Adrenal gland (tissue), 12 donors: Measurements from ENCODE around the gene UPK1B. TPM values are rescaled to one million over a fixed set of nuclear protein-coding genes. Genes with fewer than 3 reads are reported as not detected.

Experiments
- DNase-seq, 7 donors: peaks; one replicate each; pipeline ENCODE4 v3.0.0-alpha.2; 2019 to 2020
- H3K27ac ChIP-seq, 5 donors: fragments of 200-600 bp; sonication (generic) in 4 of 5; 1 replicate in 3 of 5; 2 replicates in 2 of 5; pipeline versions ENCODE4 v1.5.1 to v1.8.0; 2016 to 2020; ENCODE audit warnings: mild to moderate bottlenecking in 1 of 5
- H3K27me3 ChIP-seq: fragments of 200-600 bp; 2 replicates; pipeline ENCODE4 v1.8.0; 2021
- H3K36me3 ChIP-seq, 2 donors: fragments of 200-600 bp; replicated peaks in 1 of 2; 1 replicate in 1 of 2; 2 replicates in 1 of 2; pipeline versions ENCODE4 v1.5.1 to v1.8.0; 2018 to 2022
- H3K4me1 ChIP-seq, 2 donors: fragments of 200-600 bp; replicated peaks in 1 of 2; 1 replicate in 1 of 2; 2 replicates in 1 of 2; pipeline versions ENCODE4 v1.5.1 to v1.8.0; 2018 to 2021
- H3K4me3 ChIP-seq, 4 donors: fragments of 200-600 bp; sonication (generic) in 3 of 4; one replicate each; pipeline ENCODE4 v1.5.1; 2016 to 2018
- H3K9me3 ChIP-seq, 3 donors: fragments of 200-600 bp; sonication (generic) in 1 of 3; replicated peaks in 1 of 3; 1 replicate in 2 of 3; 2 replicates in 1 of 3; pipeline versions ENCODE4 v1.5.1 to v1.8.0; 2016 to 2021
- CTCF ChIP-seq, 6 experiments: fragments of 450-650 bp in 4 of 6; fragments of 200-600 bp in 2 of 6; sonication (generic) in 1 of 6; IDR thresholded peaks; 1 replicate in 5 of 6; 2 replicates in 1 of 6; pipeline versions ENCODE4 v1.5.1 to v1.8.0; 2016 to 2021; ENCODE audit warnings: antibody characterized with exemption in 6 of 6, mild to moderate bottlenecking in 2 of 6, moderate library complexity in 1 of 6
- POLR2A ChIP-seq, 2 donors: fragments of 450-650 bp; IDR thresholded peaks; one replicate each; pipeline ENCODE4 v1.6.1; 2017; ENCODE audit warnings: antibody characterized with exemption in 2 of 2, mild to moderate bottlenecking in 2 of 2, moderate library complexity in 1 of 2
- WGBS, 4 donors: extraction: QIAGEN DNeasy Blood & Tissue Kit in 2 of 4; methylation state at CpG; one replicate each; pipeline versions ENCODE4 v1.1.5 to v1.1.7; 2013 to 2017; 5-methylcytosine and 5-hydroxymethylcytosine counted together
- intact Hi-C, 2 donors: fragments of 100-400 bp; cut with DNase I; formaldehyde crosslinking; loops; one replicate each; pipeline versions ENCODE4 v1.14.1 to v1.15.0; 2022 to 2023
- polyA plus RNA-seq, 3 donors: library from polyadenylated mRNA; stranded (reverse); fragments of 200-250 nt in 2 of 3; fragments of 350-450 nt in 1 of 3; fragmentation: Illumina TruSeq in 1 of 3; extraction: RNeasy Lipid Tissue Mini Kit (QIAGEN cat#74804) in 1 of 3; gene quantifications; one replicate each; pipeline ENCODE4 v1.2.3, GENCODE V29; 2013 to 2014
- total RNA-seq, 9 donors: library from RNA; depleted of rRNA in 4 of 9; stranded (reverse); fragments of >200 nt in 4 of 9; fragments of 120-200 nt in 1 of 9; fragmentation: NEBNext Ultra II Directional in 1 of 9; extraction: Animal tissue kit (Norgen Biotek cat#: 25700) in 1 of 9; gene quantifications; one replicate each; pipeline versions ENCODE4 v1.1.0 to v1.2.4, GENCODE V29; 2013 to 2023
- donor health status: healthy with polysubstance abuse.
- donor health status: Bipolar disorder and iron deficiency.
- donor health status: DM: yes; HTN: yes; CAD: no.
- donor health status: DM: no; HTN: no; CAD: no.
- donor health status: DM: no; HTN: no; CAD: no.
- donor health status: DM: yes; HTN: yes; CAD: no.

The UPK1B gene
- total and polyA plus RNA-seq, 12 donors: 0.24 TPM; not detected in 11

- H3K36me3 ChIP-seq: no peaks in the 10 kb centered on the region
- H3K27ac ChIP-seq: no peak overlapping the region
- WGBS, 4 donors: 71 to 95% (median 91%) methylated on average over 5 of the region's 5 CpGs
- intact Hi-C loops: loop anchor here in 1 of 2 donors (10.0 kb wide), 1 partner anchor 104 kb away; the partner anchor contains the start of gene B4GALT4
- no peaks in the 10 kb centered on the region for H3K4me1 ChIP-seq
- H3K9me3 ChIP-seq: no peaks in the 10 kb centered on the region
- no peak for DNase-seq
- no peaks in the 10 kb centered on the region for H3K27me3 ChIP-seq
- TF ChIP-seq CTCF (IDR thresholded peaks at IDR 0.05) (no peak), POLR2A (IDR thresholded peaks at IDR 0.05) (no peak)
- no peak overlapping the region for H3K4me3 ChIP-seq
Observed at GRCh38 chr3:119140466-119140865, 32.9 kb upstream of the UPK1B start.

GRCh38 chr3:119145128-119145499 is 28.3 kb upstream of the UPK1B start:
- Histone ChIP-seq H3K4me3 (no peak overlapping the region), H3K9me3 (no peaks in the 10 kb centered on the region), H3K27ac (no peak overlapping the region), H3K4me1 (no peaks in the 10 kb centered on the region), H3K36me3 (no peaks in the 10 kb centered on the region), H3K27me3 (no peaks in the 10 kb centered on the region)
- no peak for TF ChIP-seq CTCF (IDR thresholded peaks at IDR 0.05)
- TF ChIP-seq POLR2A (IDR thresholded peaks at IDR 0.05): no peak
- intact Hi-C loops: loop anchor here in 1 of 2 donors (10.0 kb wide), 1 partner anchor 100 kb away; the partner anchor contains the start of gene B4GALT4
- DNase-seq: no peak

- H3K27me3 ChIP-seq: no peaks in the 10 kb centered on the region
- peak in 2 of 7 donors; percentile 10 to 20 for DNase-seq
- peak; percentile 21 to 58 (median 48) for TF ChIP-seq CTCF (IDR thresholded peaks at IDR 0.05)
- TF ChIP-seq POLR2A (IDR thresholded peaks at IDR 0.05): no peak
- intact Hi-C loops: loop anchor here in 1 of 2 donors (10.0 kb wide), 1 partner anchor 99 kb away; the partner anchor contains the start of gene B4GALT4
- H3K27ac ChIP-seq: no peak within 1 kb of the TSS
- no peaks in the 10 kb centered on the region for H3K36me3 ChIP-seq
- WGBS, 4 donors: 86 to 89% (median 88%) methylated on average over 18 to 23 of the region's 23 CpGs
- no peaks in the 10 kb centered on the region for H3K9me3 ChIP-seq
- H3K4me3 ChIP-seq: no peak within 1 kb of the TSS
- H3K4me1 ChIP-seq: no peaks in the 10 kb centered on the region
Observed at GRCh38 chr3:119145500-119146167, 27.8 kb upstream of the UPK1B start, which contains the start of gene TEX55. Gene TEX55, plus strand, starts transcription at chr3:119146165. Its CDS starts 25 bp downstream, at chr3:119146190.

GRCh38 chr3:119146578-119147375 is 26.6 kb upstream of the UPK1B start:
- Histone ChIP-seq H3K9me3 (no peaks in the 10 kb centered on the region), H3K36me3 (no peaks in the 10 kb centered on the region), H3K4me1 (no peaks in the 10 kb centered on the region), H3K4me3 (no peak overlapping the region), H3K27me3 (no peaks in the 10 kb centered on the region), H3K27ac (no peak overlapping the region)
- WGBS, 4 donors: 82 to 92% (median 88%) methylated on average over 15 of the region's 15 CpGs
- DNase-seq: no peak
- intact Hi-C loops: loop anchor here in 1 of 2 donors (10.0 kb wide), 1 partner anchor 98 kb away; the partner anchor contains the start of gene B4GALT4
- TF ChIP-seq CTCF (IDR thresholded peaks at IDR 0.05) (no peak), POLR2A (IDR thresholded peaks at IDR 0.05) (no peak)
